ENCODE results near the gene AK8. TPM values are rescaled to one million over a fixed set of nuclear protein-coding genes. Genes with fewer than 3 reads are reported as not detected.

AK8 gene
- total and polyA plus RNA-seq, 2 donors = 1.8 to 2.3 TPM

DNA sequence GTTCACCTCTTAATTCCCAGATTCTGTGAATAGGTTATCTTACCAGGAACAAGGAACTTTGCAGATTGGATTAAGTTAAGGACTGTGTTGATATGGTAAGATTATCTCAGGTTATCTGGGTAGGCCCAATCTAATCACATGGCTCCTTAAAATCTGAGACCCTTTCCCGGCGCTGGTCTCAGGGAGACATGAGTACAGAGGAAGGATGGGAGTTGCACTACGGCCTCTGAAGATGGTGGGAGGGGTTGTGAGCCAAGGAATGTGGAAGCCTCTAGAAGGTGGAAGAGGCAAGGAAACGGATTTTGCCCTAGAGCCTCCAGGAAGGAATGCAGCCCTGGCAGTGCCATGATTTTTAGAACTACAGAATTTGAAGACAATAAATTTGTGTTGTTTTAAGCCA, 95.1 kb downstream of the AK8 start:
- peaks cover 0 to 6% of the 10 kb centered on the region in 2 donors for H3K4me1 ChIP-seq (ENCODE audit: control insufficient read depth in 2 of 2, insufficient read depth in 2 of 2, low read length in 2 of 2)
- no peaks in the 10 kb centered on the region for H3K9me3 ChIP-seq (ENCODE audit: control insufficient read depth in 2 of 2, insufficient read depth in 1 of 2, low read length in 1 of 2)
- DNase-seq (ENCODE audit: low read depth in 6 of 9, low spot score in 9 of 9) = no peak
- no peaks in the 10 kb centered on the region for H3K36me3 ChIP-seq (ENCODE audit: control insufficient read depth in 2 of 2, insufficient read depth in 2 of 2, low read length in 1 of 2)
- WGBS = 98% methylated on average over 4 of the region's 4 CpGs
- no peak overlapping the region for H3K4me3 ChIP-seq (ENCODE audit: low read length in 2 of 2)
- no peak overlapping the region for H3K27ac ChIP-seq (ENCODE audit: low read depth in 1 of 2, low read length in 1 of 2)
- peaks cover 0 to 3% of the 10 kb centered on the region in 2 donors for H3K27me3 ChIP-seq (ENCODE audit: control insufficient read depth in 2 of 2, insufficient read depth in 1 of 2, low read length in 1 of 2)

DNA sequence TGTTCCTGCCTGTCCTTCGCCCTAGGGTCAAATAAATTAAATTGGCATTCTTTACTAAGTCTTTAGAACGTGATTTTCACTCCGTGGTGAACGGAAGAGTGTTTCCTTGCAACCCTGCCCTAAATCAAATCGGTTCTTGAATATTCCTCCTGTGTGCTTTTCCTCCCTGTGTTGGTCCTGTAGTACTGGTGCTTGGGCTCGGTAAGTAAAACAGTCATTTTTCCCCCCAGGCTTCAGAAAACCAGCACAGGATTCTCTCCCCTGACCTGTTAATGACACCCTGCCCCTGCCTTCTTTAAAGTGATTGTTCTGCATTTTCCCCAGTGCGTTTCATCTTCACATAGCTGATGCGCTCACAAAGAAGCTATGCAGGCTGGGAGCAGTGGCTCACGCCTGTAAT, 96.0 kb downstream of the AK8 start:
- no peak for DNase-seq (ENCODE audit: low read depth in 6 of 9, low spot score in 9 of 9)
- WGBS = 84% methylated on average over 9 of the region's 9 CpGs
- Histone ChIP-seq H3K9me3 (ENCODE audit: control insufficient read depth in 2 of 2, insufficient read depth in 1 of 2, low read length in 1 of 2) (no peaks in the 10 kb centered on the region), H3K27ac (ENCODE audit: low read depth in 1 of 2, low read length in 1 of 2) (no peak overlapping the region), H3K4me1 (ENCODE audit: control insufficient read depth in 2 of 2, insufficient read depth in 2 of 2, low read length in 2 of 2) (peaks cover 0 to 6% of the 10 kb centered on the region in 2 donors), H3K4me3 (ENCODE audit: low read length in 2 of 2) (no peak overlapping the region), H3K27me3 (ENCODE audit: control insufficient read depth in 2 of 2, insufficient read depth in 1 of 2, low read length in 1 of 2) (peaks cover 0 to 3% of the 10 kb centered on the region in 2 donors), H3K36me3 (ENCODE audit: control insufficient read depth in 2 of 2, insufficient read depth in 2 of 2, low read length in 1 of 2) (no peaks in the 10 kb centered on the region)

DNA sequence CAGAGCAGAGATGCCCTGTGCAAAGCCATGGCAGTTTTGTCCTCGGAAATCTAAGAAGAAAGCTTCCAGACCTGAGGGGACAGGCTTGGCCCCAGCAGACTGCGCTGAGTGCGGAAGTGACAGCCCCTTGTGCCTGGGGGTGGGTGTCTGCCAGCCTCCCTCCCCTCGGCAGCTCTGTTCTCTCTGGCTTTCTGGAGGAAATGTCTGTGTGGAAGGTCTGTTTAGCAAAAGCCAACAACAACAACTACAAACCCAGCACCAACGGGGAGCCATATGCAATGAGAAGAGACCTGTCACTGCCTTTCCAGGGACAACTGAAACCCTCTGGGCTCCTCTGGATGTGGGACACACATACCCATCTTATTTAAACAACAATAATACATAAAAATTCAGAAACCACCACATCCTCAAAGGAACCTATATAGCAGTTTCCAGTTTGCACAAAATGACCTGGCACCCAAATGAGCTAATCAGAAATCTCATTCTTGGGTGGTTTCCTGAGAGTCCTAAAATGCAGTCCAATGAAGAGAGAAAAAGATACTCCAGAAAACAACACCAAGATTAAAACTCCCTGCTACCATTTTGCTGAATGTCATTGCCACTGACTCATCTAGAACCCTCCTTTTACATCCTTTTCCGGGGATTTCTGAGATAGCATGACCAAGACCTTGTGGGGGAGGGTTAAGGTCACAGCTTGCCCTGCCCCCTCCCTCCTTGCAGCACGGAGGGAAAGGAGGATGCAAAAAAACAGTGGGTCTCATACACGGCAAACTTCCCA, 97.7 kb downstream of the AK8 start:
- peaks cover 0 to 10% of the 10 kb centered on the region in 2 donors for H3K4me1 ChIP-seq (ENCODE audit: control insufficient read depth in 2 of 2, insufficient read depth in 2 of 2, low read length in 2 of 2)
- peaks cover 0 to 3% of the 10 kb centered on the region in 2 donors for H3K27me3 ChIP-seq (ENCODE audit: control insufficient read depth in 2 of 2, insufficient read depth in 1 of 2, low read length in 1 of 2)
- DNase-seq (ENCODE audit: low read depth in 6 of 9, low spot score in 9 of 9) = peak in 1 of 9 donors; percentile 22
- 52% methylated on average over 8 of the region's 8 CpGs for whole genome bisulfite sequencing
- no peak overlapping the region for H3K27ac ChIP-seq (ENCODE audit: low read depth in 1 of 2, low read length in 1 of 2)
- no peaks in the 10 kb centered on the region for H3K9me3 ChIP-seq (ENCODE audit: control insufficient read depth in 2 of 2, insufficient read depth in 1 of 2, low read length in 1 of 2)
- no peak overlapping the region for H3K4me3 ChIP-seq (ENCODE audit: low read length in 2 of 2)
- H3K36me3 ChIP-seq (ENCODE audit: control insufficient read depth in 2 of 2, insufficient read depth in 2 of 2, low read length in 1 of 2) = no peaks in the 10 kb centered on the region

DNA sequence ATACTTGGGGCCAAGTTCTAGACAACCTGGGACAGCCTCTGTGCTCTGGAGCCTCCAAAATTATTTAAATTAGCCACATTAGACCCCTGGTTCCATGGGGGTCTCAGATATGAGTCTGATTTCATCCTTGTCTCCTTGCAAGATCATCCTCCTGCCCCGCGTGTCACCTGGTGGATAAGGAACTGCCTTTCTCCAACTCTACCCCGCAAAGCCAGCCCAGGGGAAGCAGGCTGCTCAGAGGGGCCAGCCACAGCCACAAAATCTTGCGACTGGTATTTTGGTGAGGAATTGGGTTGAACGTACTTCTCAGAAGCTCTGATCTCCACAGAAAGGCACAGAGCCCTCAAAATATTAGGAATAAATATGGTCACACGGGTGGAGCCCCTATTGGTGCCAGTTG, 101.2 kb downstream of the AK8 start:
- H3K36me3 ChIP-seq (ENCODE audit: control insufficient read depth in 2 of 2, insufficient read depth in 2 of 2, low read length in 1 of 2) = no peaks in the 10 kb centered on the region
- WGBS = 96% methylated on average over 6 of the region's 6 CpGs

DNA sequence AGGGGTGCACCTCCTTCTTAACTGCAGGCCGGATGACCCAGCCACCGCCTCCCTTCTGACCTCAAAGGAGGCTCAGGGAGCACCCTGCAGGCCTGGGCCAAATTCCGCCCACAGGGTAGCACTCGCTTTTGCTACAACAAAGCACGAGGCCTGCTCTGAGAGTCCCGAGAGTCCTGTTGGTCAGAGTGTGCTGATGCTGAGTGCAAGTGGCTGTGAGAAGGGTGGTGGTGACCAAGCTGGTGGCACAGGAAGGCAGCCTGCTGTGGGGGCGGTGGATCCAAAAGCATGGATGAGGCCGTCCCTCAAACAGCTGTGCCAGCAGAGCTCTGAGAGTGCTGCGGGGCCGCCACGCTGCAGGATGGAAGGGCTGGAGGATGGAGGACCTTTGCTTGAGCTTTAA, 101.8 kb downstream of the AK8 start:
- 97% methylated on average over 11 of the region's 11 CpGs for WGBS
- H3K27ac ChIP-seq (ENCODE audit: low read depth in 1 of 2, low read length in 1 of 2) = no peak overlapping the region

More for the DNA sequence above, 101.2 kb downstream of the AK8 start:
- Histone ChIP-seq H3K27me3 (ENCODE audit: control insufficient read depth in 2 of 2, insufficient read depth in 1 of 2, low read length in 1 of 2) (peaks cover 0 to 3% of the 10 kb centered on the region in 2 donors), H3K4me1 (ENCODE audit: control insufficient read depth in 2 of 2, insufficient read depth in 2 of 2, low read length in 2 of 2) (peaks cover 6 to 30% of the 10 kb centered on the region in 2 donors), H3K27ac (ENCODE audit: low read depth in 1 of 2, low read length in 1 of 2) (no peak overlapping the region), H3K4me3 (ENCODE audit: low read length in 2 of 2) (no peak overlapping the region), H3K9me3 (ENCODE audit: control insufficient read depth in 2 of 2, insufficient read depth in 1 of 2, low read length in 1 of 2) (peaks cover 0 to 10% of the 10 kb centered on the region in 2 donors)
- DNase-seq (ENCODE audit: low read depth in 6 of 9, low spot score in 9 of 9) = no peak

DNA sequence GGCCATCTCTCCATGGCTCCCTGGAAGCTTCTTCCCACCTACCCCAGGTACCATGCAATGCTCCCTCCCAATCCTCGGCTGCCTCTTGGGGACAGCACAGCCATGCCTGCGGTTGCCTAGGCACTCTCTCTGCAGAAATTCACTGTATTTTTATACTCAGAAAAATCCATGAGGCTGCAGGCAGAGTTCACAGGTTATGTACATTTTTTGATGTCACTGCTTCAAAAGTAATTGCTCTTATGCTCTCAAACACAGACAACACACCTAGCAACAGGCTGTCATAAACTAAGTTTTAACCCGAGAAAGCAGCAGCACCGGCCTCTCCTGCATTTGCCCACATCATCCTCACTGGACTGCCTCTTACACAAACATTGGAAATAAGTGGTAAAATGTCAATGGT, 102.4 kb downstream of the AK8 start:
- H3K36me3 ChIP-seq (ENCODE audit: control insufficient read depth in 2 of 2, insufficient read depth in 2 of 2, low read length in 1 of 2) = peaks cover 0 to 3% of the 10 kb centered on the region in 2 donors
- peaks cover 0 to 3% of the 10 kb centered on the region in 2 donors for H3K27me3 ChIP-seq (ENCODE audit: control insufficient read depth in 2 of 2, insufficient read depth in 1 of 2, low read length in 1 of 2)
- no peak overlapping the region for H3K27ac ChIP-seq (ENCODE audit: low read depth in 1 of 2, low read length in 1 of 2)
- no peak overlapping the region for H3K4me3 ChIP-seq (ENCODE audit: low read length in 2 of 2)
- no peak for DNase-seq (ENCODE audit: low read depth in 6 of 9, low spot score in 9 of 9)
- WGBS = 97% methylated on average over 4 of the region's 4 CpGs
- H3K9me3 ChIP-seq (ENCODE audit: control insufficient read depth in 2 of 2, insufficient read depth in 1 of 2, low read length in 1 of 2) = peaks cover 0 to 20% of the 10 kb centered on the region in 2 donors
- peaks cover 8 to 32% of the 10 kb centered on the region in 2 donors for H3K4me1 ChIP-seq (ENCODE audit: control insufficient read depth in 2 of 2, insufficient read depth in 2 of 2, low read length in 2 of 2)

More for the DNA sequence above, 101.8 kb downstream of the AK8 start:
- no peak for DNase-seq (ENCODE audit: low read depth in 6 of 9, low spot score in 9 of 9)
- Histone ChIP-seq H3K36me3 (ENCODE audit: control insufficient read depth in 2 of 2, insufficient read depth in 2 of 2, low read length in 1 of 2) (peaks cover 0 to 3% of the 10 kb centered on the region in 2 donors), H3K27me3 (ENCODE audit: control insufficient read depth in 2 of 2, insufficient read depth in 1 of 2, low read length in 1 of 2) (peaks cover 0 to 3% of the 10 kb centered on the region in 2 donors), H3K4me1 (ENCODE audit: control insufficient read depth in 2 of 2, insufficient read depth in 2 of 2, low read length in 2 of 2) (peaks cover 6 to 30% of the 10 kb centered on the region in 2 donors), H3K9me3 (ENCODE audit: control insufficient read depth in 2 of 2, insufficient read depth in 1 of 2, low read length in 1 of 2) (peaks cover 0 to 16% of the 10 kb centered on the region in 2 donors), H3K4me3 (ENCODE audit: low read length in 2 of 2) (no peak overlapping the region)

DNA sequence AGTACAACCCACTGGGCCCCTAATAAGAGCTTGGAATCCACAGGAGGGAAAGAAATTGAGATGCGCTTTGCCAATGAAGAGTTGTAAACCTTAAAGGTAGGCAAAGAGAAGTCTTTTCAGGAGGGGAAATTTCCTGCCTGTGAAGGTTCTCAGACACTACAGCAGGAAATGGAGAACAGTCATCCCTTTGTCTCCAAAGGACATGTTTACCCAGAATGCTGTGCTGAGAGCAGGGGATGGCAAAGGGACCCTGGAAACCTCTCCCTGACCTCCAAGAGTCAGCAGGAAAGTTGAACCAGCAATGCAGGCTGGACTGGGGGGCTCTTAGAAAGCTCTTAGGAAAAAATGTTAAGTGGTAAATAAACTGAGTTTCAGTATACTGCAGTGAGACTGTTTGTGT, 103.2 kb downstream of the AK8 start:
- H3K27ac ChIP-seq (ENCODE audit: low read depth in 1 of 2, low read length in 1 of 2) = peak overlapping the region in 1 of 2 donors; percentile 11
- H3K27me3 ChIP-seq (ENCODE audit: control insufficient read depth in 2 of 2, insufficient read depth in 1 of 2, low read length in 1 of 2) = no peaks in the 10 kb centered on the region
- no peak overlapping the region for H3K4me3 ChIP-seq (ENCODE audit: low read length in 2 of 2)
- 98% methylated on average over 1 of the region's 1 CpG for WGBS
- H3K9me3 ChIP-seq (ENCODE audit: control insufficient read depth in 2 of 2, insufficient read depth in 1 of 2, low read length in 1 of 2) = peaks cover 0 to 20% of the 10 kb centered on the region in 2 donors
- no peak for DNase-seq (ENCODE audit: low read depth in 6 of 9, low spot score in 9 of 9)
- H3K4me1 ChIP-seq (ENCODE audit: control insufficient read depth in 2 of 2, insufficient read depth in 2 of 2, low read length in 2 of 2) = peaks cover 12 to 33% of the 10 kb centered on the region in 2 donors
- peaks cover 0 to 3% of the 10 kb centered on the region in 2 donors for H3K36me3 ChIP-seq (ENCODE audit: control insufficient read depth in 2 of 2, insufficient read depth in 2 of 2, low read length in 1 of 2)

DNA sequence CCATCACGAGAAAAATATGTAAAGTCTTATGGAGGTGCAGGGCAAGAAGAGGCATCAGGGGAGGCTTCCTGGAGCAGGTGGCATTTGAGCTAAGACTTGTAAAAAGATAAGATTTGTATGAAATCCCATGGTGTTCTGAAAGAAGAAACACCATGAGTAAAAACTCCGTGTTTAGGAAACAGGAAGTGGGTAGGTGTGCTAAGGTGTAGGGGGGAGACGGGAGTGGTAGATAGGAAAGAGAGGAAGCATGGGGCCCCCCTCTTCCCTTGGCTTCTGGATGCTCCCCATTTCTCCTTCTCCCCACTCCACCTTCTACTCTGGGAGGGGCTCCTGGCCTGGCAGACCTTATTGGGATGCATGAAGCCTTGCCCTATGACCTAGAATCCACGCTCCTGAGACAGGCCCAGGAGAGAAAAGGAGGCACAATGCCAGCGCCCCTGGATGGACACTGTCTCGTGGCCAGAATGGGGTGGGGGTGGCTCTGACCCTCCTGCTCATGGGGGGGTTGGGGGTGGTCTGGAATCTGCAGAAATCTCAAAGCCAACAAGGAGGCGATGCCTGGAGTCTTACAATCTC, 104.2 kb downstream of the AK8 start:
- Histone ChIP-seq H3K4me3 (ENCODE audit: low read length in 2 of 2) (no peak overlapping the region), H3K4me1 (ENCODE audit: control insufficient read depth in 2 of 2, insufficient read depth in 2 of 2, low read length in 2 of 2) (peaks cover 12 to 41% of the 10 kb centered on the region in 2 donors), H3K36me3 (ENCODE audit: control insufficient read depth in 2 of 2, insufficient read depth in 2 of 2, low read length in 1 of 2) (peaks cover 0 to 3% of the 10 kb centered on the region in 2 donors), H3K27me3 (ENCODE audit: control insufficient read depth in 2 of 2, insufficient read depth in 1 of 2, low read length in 1 of 2) (no peaks in the 10 kb centered on the region), H3K27ac (ENCODE audit: low read depth in 1 of 2, low read length in 1 of 2) (no peak overlapping the region), H3K9me3 (ENCODE audit: control insufficient read depth in 2 of 2, insufficient read depth in 1 of 2, low read length in 1 of 2) (peaks cover 0 to 20% of the 10 kb centered on the region in 2 donors)
- WGBS = 66% methylated on average over 7 of the region's 7 CpGs
- peak in 1 of 9 donors; percentile 23 for DNase-seq (ENCODE audit: low read depth in 6 of 9, low spot score in 9 of 9)

DNA sequence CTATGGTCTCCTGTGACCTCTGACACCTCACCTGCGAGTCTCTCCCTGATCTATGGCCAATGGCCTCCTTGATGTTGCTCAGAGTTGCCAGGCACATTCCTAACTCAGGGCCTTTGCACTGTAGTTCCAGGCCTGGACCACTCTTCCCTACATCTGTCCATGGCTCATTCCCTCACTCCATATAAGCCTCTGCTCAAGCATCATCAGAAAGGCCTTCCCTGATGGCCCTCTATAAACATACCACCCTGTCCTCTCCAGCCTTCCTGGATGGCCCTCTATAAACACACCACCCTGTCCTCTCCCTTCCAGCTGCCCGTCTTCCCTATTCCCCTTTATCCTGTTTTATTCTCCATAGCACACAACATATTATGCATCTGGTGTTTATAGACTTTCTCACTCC, 105.0 kb downstream of the AK8 start:
- Histone ChIP-seq H3K4me1 (ENCODE audit: control insufficient read depth in 2 of 2, insufficient read depth in 2 of 2, low read length in 2 of 2) (peaks cover 12 to 43% of the 10 kb centered on the region in 2 donors), H3K27ac (ENCODE audit: low read depth in 1 of 2, low read length in 1 of 2) (no peak overlapping the region), H3K36me3 (ENCODE audit: control insufficient read depth in 2 of 2, insufficient read depth in 2 of 2, low read length in 1 of 2) (peaks cover 0 to 3% of the 10 kb centered on the region in 2 donors), H3K27me3 (ENCODE audit: control insufficient read depth in 2 of 2, insufficient read depth in 1 of 2, low read length in 1 of 2) (no peaks in the 10 kb centered on the region), H3K4me3 (ENCODE audit: low read length in 2 of 2) (no peak overlapping the region), H3K9me3 (ENCODE audit: control insufficient read depth in 2 of 2, insufficient read depth in 1 of 2, low read length in 1 of 2) (peaks cover 0 to 20% of the 10 kb centered on the region in 2 donors)
- 96% methylated on average over 2 of the region's 2 CpGs for WGBS
- DNase-seq (ENCODE audit: low read depth in 6 of 9, low spot score in 9 of 9) = no peak
